GM21825 (cell line): ENCODE measurements around the gene KIF24.
A peak's percentile ranks its signal among the peaks of the same experiment; 100 is the strongest.
"Not testable (repeated sequence)": the region's sequence is repeated elsewhere in the genome, so short reads cannot be mapped to it uniquely, and the experiment has no call there.

Experiments
- ATAC-seq: cut with Tn5 transposase; IDR thresholded peaks from one replicate; pipeline ENCODE4 v1.9.1; 2021; ENCODE audit warnings: mild to moderate bottlenecking, moderate library complexity; ENCODE audit not compliant: unreplicated experiment

The KIF24 gene

GRCh38 chr9:34328987-34329832 is at the start of gene KIF24, which contains the start of gene NUDT2:
Gene KIF24 (minus strand): TSS chr9:34329268. CDS start chr9:34311346, 17,922 bp downstream.
Gene NUDT2 (plus strand): TSS chr9:34329569. CDS start chr9:34339040, 9,471 bp downstream.
- ATAC-seq = peak; percentile 90

GRCh38 chr9:34378376-34379060 is 49.5 kb upstream of the KIF24 start:
- no peak for ATAC-seq

- ATAC-seq = no peak
Observed at GRCh38 chr9:34377404-34377746, 48.3 kb upstream of the KIF24 start.

GRCh38 chr9:34376596-34377403 is 47.7 kb upstream of the KIF24 start, which contains the start of gene MYORG:
Gene MYORG (minus strand): TSS chr9:34376898. CDS start chr9:34372943, 3,955 bp downstream.
- peak; percentile 79 for ATAC-seq

- peak; percentile 29 for ATAC-seq
Observed at GRCh38 chr9:34375901-34376595, 47.0 kb upstream of the KIF24 start.

GRCh38 chr9:34374905-34375552 is 46.0 kb upstream of the KIF24 start:
- no peak for ATAC-seq

GRCh38 chr9:34374339-34374738 is 45.3 kb upstream of the KIF24 start:
- no peak for ATAC-seq

- no peak for ATAC-seq
Observed at GRCh38 chr9:34373749-34374148, 44.7 kb upstream of the KIF24 start.

- ATAC-seq = no peak
Observed at GRCh38 chr9:34372467-34373011, 43.5 kb upstream of the KIF24 start.

- ATAC-seq = no peak
Observed at GRCh38 chr9:34371886-34372466, 42.9 kb upstream of the KIF24 start.

- no peak for ATAC-seq
Observed at GRCh38 chr9:34370970-34371880, 42.2 kb upstream of the KIF24 start.

- ATAC-seq = no peak
Observed at GRCh38 chr9:34370335-34370969, 41.4 kb upstream of the KIF24 start.

- ATAC-seq = no peak
Observed at GRCh38 chr9:34369636-34370035, 40.6 kb upstream of the KIF24 start.

GRCh38 chr9:34368796-34369195 is 39.7 kb upstream of the KIF24 start:
- not testable (repeated sequence) for ATAC-seq

- not testable (repeated sequence) for ATAC-seq
Observed at GRCh38 chr9:34367751-34368410, 38.8 kb upstream of the KIF24 start.

GRCh38 chr9:34366365-34366764 is 37.3 kb upstream of the KIF24 start:
- ATAC-seq = no peak

GRCh38 chr9:34365282-34365681 is 36.2 kb upstream of the KIF24 start:
- ATAC-seq = no peak
